LNCAP (cell line): Measurements from ENCODE around the gene NEUROD2.

Experiments
- TF ChIP-seq, protein P1 (sequence below): fragments of 450-650 bp; IDR thresholded peaks from 2 replicates; pipeline ENCODE4 v1.5.1; 2017; ENCODE audit warnings: mild to moderate bottlenecking

The NEUROD2 gene

DNA sequence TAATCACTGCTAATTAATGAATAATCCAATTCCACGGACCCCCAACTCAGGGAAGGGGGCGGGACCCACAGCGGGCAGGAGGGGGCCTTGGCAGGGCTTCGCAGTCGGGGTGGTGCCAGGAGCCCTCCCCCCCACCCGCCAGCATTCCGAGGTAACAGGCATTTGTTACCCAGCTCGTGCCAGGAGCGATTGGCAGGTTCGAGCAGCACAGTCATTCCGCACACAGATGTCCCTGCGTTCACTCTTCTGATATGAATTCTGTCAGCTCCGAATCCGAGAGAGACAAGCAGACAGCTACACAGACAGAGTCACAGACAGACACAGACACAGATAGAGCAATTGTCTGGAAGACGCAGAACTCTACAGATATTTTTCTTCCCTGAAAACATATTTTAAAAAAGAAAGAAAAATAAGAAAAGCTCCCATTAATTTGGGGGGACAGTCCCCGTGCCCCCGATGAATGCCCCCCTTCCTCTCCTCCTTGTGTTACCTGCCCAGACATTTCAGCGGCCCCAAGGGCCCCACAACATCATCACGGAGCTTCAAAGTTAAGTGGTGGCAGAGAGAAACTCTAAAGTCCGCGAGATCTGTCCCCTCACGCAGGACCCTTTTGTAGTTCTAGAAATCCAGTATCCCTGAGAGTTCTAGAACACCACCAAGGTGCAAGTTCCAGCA, 10.2 kb downstream of the NEUROD2 start:
- TF ChIP-seq, protein P1, sequence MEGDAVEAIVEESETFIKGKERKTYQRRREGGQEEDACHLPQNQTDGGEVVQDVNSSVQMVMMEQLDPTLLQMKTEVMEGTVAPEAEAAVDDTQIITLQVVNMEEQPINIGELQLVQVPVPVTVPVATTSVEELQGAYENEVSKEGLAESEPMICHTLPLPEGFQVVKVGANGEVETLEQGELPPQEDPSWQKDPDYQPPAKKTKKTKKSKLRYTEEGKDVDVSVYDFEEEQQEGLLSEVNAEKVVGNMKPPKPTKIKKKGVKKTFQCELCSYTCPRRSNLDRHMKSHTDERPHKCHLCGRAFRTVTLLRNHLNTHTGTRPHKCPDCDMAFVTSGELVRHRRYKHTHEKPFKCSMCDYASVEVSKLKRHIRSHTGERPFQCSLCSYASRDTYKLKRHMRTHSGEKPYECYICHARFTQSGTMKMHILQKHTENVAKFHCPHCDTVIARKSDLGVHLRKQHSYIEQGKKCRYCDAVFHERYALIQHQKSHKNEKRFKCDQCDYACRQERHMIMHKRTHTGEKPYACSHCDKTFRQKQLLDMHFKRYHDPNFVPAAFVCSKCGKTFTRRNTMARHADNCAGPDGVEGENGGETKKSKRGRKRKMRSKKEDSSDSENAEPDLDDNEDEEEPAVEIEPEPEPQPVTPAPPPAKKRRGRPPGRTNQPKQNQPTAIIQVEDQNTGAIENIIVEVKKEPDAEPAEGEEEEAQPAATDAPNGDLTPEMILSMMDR = no peak

DNA sequence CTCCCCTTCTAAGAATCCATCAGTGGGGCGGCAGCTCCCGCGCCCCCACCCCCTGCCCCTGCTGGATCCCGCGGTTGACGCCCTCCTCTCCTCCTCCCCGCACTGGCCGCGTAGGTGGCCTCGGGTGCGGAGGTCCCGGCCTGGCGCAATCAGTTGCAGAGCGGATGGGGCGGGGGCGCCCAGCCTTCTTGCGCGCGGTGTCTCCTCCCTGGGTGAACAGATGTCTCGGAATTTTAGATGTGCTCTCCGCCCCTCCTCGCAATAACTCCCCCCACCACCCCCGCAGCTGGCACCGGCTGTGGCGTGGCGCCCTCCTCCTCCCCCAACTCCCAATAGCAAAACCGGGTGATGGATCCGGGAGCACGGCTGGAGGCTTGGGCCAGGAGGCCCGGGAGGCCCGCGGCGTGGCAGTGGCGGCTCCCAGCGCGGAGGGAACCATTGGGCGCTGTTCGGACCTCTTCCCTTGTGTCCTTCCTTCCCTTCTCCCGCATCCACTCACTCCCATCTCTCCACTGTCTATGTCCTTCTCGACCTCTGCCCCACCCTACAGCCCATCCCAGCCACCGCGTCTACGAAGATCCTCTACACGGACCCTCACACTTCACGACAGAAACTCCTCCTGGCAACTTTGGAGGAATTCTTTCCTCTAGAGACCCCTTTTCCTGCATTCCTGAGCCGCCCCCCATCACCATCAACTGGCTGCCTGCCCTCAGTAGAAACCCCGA, 11.0 kb downstream of the NEUROD2 start:
- TF ChIP-seq, protein P1 = no peak

DNA sequence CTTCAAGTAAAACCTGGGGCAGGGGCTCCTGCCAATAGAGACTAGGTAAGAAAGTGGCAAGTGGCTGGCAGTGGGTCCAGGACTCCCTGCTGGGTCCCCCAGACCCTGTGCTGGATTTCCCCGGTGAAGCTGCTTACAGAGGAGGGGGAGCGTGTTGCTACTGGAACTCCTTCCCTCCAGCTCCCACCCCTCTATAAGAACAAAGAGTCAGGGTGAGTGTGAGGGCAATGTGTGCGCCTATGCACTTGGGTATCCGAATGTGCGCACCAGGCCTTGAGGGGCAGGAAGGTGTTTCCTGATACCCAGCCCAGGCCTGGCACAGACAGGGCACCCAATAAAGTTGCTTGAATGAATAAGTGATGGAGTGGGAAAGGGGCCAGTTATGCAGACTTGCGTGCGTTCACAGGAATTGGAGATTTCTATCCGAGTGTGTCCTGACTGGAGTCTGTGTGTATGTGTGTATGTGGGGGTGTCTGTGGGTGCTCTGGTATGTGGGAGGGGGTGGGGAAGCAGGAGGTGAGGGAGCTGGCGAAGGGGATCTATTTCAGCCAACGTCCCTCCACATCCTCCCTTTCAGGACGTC, 11.7 kb downstream of the NEUROD2 start:
- TF ChIP-seq, protein P1 = no peak

DNA sequence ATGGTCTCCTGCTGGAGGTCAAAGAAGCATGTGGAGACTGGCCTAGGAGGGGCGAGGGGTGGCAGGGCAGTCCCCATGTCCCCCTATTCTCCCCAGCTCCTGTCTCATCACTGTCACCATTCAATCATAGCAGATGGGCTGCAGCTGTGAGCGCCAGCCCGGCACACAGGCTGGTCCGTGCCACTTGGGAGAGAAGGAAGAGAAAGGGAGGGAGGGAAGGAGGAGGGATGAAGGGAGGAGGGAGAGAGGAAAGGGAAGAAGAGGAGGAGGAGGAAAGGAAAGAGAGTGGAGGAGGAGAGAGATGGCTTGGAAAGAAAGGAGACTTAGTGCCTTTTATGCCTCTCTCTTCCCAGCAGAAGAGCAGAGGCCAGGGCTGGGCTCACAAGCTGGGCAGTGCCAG, 12.4 kb downstream of the NEUROD2 start:
- TF ChIP-seq, protein P1 = no peak

DNA sequence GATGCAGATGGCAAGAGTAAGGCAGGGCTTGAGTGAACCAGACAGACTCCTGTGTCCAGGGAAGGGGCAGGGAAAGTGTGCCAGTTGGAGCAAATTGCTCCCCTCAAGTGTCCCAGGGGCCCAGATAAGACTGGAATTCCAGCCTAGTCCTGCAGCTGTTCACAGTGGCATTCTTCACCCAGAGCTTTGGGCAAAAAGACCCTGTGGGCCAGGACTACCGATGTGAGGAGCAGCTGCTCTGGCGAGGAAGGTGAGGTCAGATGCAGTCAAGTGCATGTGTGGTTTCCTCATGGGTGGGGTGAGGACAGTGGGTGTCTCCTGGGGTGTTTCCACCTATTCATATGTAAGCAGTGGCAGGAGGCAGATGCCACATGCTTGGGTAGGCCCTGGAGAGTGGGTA, 14.3 kb downstream of the NEUROD2 start:
- TF ChIP-seq, protein P1 = no peak

DNA sequence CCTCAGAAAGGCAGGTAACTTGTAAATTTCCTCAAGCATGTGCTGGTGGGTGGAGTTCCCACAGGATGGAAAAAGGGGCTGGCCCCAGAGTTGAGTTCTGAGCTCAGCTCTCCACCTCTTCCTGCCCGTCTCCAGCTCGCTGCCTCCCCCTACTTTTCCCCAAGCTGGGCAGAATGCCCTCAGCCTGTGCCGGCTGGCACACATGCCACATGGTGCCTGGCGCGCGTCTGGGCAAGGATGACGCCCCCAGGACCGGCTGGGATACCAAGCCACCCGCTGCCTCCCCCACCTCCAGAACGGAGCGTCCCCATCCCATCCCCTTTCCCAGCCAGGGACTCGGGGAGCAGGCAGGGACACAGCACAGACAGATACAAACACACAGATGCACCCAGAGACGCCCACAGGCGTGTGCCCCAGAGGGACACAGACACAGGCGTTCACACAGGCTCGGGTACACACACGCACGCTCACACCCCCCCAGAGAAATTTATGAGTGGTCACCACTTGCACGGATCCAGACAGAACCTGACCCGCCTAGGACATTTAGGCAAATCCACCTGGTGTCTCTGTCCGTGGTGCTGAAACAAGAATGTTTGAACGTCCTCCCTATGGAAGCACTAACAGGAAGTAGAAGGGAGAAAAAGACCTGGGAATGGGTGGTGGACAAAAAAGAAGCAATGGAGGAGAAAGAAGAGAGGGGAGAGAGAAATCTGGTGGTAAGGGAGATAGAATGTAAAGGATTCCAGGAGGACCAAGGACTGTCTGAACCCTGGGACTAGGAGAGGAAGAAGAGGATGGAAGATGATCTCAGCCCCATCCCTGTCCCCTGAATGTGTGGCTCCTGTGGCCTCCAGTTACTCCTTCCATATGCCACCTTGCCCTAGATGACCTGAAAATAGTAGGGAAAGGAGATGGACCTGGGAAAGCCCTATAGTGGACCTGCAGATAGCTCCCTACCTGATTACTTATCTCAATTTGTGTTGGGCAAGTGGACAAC, 15.5 kb downstream of the NEUROD2 start:
- TF ChIP-seq, protein P1 = no peak

DNA sequence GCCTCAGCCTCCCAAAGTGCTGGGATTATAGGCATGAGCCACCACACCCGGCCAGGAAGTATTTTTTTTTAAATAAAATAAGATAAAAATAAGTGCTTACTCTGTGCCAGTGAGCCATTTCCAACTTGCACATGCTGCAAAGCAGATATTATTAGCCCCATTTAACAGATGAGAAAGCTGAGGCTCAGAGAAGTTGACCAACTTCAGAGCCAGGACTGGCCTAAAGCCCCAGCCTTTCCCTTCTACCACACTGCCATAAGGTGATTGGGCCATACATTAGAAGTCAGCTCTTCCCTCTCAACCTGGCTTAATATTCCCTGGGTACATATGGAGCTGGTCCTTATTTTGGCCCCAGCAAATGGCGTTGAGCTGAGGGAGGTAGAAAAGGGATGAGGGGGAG, 25.1 kb downstream of the NEUROD2 start:
- TF ChIP-seq, protein P1 = no peak
